ENCODE results near the gene CNBP. TPM values are rescaled to one million over a fixed set of nuclear protein-coding genes. Genes with fewer than 3 reads are reported as not detected.
"Not testable (repeated sequence)": the region's sequence is repeated elsewhere in the genome, so short reads cannot be mapped to it uniquely, and the experiment has no call there.

Gene CNBP
- 100 to 1,000 TPM; 339 to 443 (median 395) TPM for polyA plus RNA-seq (ENCODE audit: insufficient read length in 4 of 4)

- DNase-seq (ENCODE audit: low read depth in 4 of 4, low spot score in 3 of 4) = peak; percentile 87 to 90 (median 89)
Observed at GRCh38 chr3:129183569-129184395, at the start of gene CNBP. Gene CNBP, minus strand, starts transcription at chr3:129183896. Its CDS starts 12,139 bp downstream, at chr3:129171757.

- no peak for DNase-seq (ENCODE audit: low read depth in 4 of 4, low spot score in 3 of 4)
Observed at GRCh38 chr3:129231331-129232119, 47.8 kb upstream of the CNBP start.

GRCh38 chr3:129230311-129231019 lies 46.8 kb upstream of the CNBP start:
- DNase-seq (ENCODE audit: low read depth in 4 of 4, low spot score in 3 of 4) = no peak

GRCh38 chr3:129228891-129229585 lies 45.3 kb upstream of the CNBP start:
- DNase-seq (ENCODE audit: low read depth in 4 of 4, low spot score in 3 of 4) = no peak

GRCh38 chr3:129226374-129226773 lies 42.7 kb upstream of the CNBP start:
- DNase-seq (ENCODE audit: low read depth in 4 of 4, low spot score in 3 of 4) = no peak

- DNase-seq (ENCODE audit: low read depth in 4 of 4, low spot score in 3 of 4) = no peak
Observed at GRCh38 chr3:129224984-129225393, 41.3 kb upstream of the CNBP start.

- DNase-seq (ENCODE audit: low read depth in 4 of 4, low spot score in 3 of 4) = not testable (repeated sequence)
Observed at GRCh38 chr3:129224387-129224786, 40.7 kb upstream of the CNBP start.

- DNase-seq (ENCODE audit: low read depth in 4 of 4, low spot score in 3 of 4) = no peak
Observed at GRCh38 chr3:129218742-129219141, 35.0 kb upstream of the CNBP start.

GRCh38 chr3:129213238-129213637 lies 29.5 kb upstream of the CNBP start:
- DNase-seq (ENCODE audit: low read depth in 4 of 4, low spot score in 3 of 4) = no peak

- peak in 1 of 4 donors; percentile 12 for DNase-seq (ENCODE audit: low read depth in 4 of 4, low spot score in 3 of 4)
Observed at GRCh38 chr3:129211772-129212171, 28.1 kb upstream of the CNBP start.

- no peak for DNase-seq (ENCODE audit: low read depth in 4 of 4, low spot score in 3 of 4)
Observed at GRCh38 chr3:129211345-129211744, 27.6 kb upstream of the CNBP start.

- peak in 1 of 4 donors; percentile 17 for DNase-seq (ENCODE audit: low read depth in 4 of 4, low spot score in 3 of 4)
Observed at GRCh38 chr3:129207479-129207878, 23.8 kb upstream of the CNBP start.

GRCh38 chr3:129205109-129205832 lies 21.6 kb upstream of the CNBP start:
- no peak for DNase-seq (ENCODE audit: low read depth in 4 of 4, low spot score in 3 of 4)

GRCh38 chr3:129204473-129204872 lies 20.8 kb upstream of the CNBP start:
- no peak for DNase-seq (ENCODE audit: low read depth in 4 of 4, low spot score in 3 of 4)

GRCh38 chr3:129199366-129199765 lies 15.7 kb upstream of the CNBP start:
- no peak for DNase-seq (ENCODE audit: low read depth in 4 of 4, low spot score in 3 of 4)

- no peak for DNase-seq (ENCODE audit: low read depth in 4 of 4, low spot score in 3 of 4)
Observed at GRCh38 chr3:129197321-129197720, 13.6 kb upstream of the CNBP start.

- DNase-seq (ENCODE audit: low read depth in 4 of 4, low spot score in 3 of 4) = no peak
Observed at GRCh38 chr3:129196601-129197000, 12.9 kb upstream of the CNBP start.

- no peak for DNase-seq (ENCODE audit: low read depth in 4 of 4, low spot score in 3 of 4)
Observed at GRCh38 chr3:129195731-129196256, 12.1 kb upstream of the CNBP start.

GRCh38 chr3:129189793-129190192 lies 6.1 kb upstream of the CNBP start:
- DNase-seq (ENCODE audit: low read depth in 4 of 4, low spot score in 3 of 4) = not testable (repeated sequence)

Data from left renal pelvis (tissue), 4 donors.